HL-60/S4 treated with retinoic acid at 250 ng/mL for 4 days and 3 days (cell line): ENCODE results near the gene RETREG3.
"Not testable (repeated sequence)": the region's sequence is repeated elsewhere in the genome, so short reads cannot be mapped to it uniquely, and the experiment has no call there.

Experiments
- in situ Hi-C: fragments of 300-500 bp; cut with MboI; formaldehyde crosslinking; loops from 2 replicates; pipeline ENCODE4 v1.7.0; 2022; ENCODE audit warnings: low sequenced_read_pairs

RETREG3 gene

DNA sequence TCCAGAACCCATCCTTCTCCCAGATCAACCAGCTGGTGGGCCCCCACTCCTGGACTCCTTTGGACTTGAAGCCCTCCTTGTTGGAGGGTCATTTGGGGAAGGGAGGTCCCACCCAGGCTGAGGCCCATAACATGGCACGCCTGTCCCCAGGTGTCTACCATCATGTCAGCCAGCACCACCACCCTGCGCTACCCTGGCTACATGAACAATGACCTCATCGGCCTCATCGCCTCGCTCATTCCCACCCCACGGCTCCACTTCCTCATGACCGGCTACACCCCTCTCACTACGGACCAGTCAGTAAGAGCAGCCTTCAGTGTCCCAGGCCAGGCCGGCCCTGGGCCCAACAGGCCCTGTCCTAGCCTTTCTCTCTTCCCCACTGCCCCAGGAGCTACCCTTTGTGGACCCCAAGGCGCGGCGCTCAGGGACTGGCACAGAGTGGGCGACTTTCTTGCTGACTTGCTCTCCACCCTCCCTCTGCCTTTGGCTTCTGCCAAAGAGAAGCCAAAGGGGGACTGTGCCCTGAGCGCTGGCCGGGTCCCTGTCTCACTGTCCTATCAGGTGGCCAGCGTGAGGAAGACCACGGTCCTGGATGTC, 4.6 kb upstream of the RETREG3 start:
- in situ Hi-C loops = no loop called here

DNA sequence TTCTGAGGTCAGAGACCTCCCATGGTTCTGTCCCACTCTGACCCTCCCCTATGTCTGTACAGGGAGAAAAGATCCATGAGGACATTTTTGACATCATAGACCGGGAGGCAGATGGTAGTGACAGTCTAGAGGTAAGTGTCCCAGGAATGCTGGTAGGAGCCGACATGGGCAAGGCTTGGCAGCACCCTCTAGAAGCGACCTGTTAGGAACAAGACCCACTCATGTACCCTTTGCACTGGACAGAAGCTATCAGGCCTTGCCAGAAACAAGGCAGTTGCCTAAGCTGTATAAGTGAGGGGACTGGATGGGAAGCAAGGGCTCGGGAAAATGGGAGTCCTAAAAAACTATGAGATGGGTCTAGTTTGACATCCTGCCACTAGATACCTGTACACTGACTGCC, 2.8 kb upstream of the RETREG3 start:
- in situ Hi-C loops = no loop called here

DNA sequence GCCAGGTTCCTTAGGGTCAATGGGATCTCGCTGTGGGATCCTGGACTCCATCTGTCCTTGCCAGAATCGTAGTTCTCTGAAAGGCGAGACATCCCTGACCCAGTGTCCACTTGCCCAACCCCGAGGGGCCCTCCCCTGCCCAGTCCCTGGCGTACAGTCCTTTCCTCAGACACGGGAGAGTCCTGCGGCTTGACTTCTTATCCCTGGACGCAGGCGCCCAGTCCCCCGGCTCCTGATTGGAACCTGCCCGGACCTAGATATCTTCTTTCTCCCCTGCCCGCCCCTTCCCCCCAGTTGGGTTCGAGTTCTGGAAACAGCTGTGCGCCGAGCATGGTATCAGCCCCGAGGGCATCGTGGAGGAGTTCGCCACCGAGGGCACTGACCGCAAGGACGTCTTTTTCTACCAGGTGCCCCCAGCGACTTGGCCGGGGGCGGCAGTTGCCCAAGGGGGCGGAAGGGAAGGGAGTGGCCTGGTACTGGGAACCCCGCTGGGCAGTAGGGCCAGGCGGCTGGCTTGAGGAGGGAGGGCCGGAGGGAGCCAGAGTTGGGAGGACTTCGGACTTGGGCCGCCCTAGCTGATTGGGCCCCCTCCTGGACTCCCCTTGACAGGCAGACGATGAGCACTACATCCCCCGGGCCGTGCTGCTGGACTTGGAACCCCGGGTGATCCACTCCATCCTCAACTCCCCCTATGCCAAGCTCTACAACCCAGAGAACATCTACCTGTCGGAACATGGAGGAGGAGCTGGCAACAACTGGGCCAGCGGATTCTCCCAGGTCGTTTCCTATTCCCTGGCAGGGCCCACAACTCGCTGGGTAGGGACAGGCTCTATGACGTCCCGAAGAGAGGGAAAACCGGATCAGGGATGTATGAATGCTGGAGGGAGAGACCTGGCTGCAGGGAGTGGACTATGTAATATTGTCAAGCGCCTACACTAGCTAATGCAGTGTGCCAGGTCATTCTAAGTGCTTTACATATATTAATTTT, 934 bp upstream of the RETREG3 start:
- in situ Hi-C loops = not testable (repeated sequence)

DNA sequence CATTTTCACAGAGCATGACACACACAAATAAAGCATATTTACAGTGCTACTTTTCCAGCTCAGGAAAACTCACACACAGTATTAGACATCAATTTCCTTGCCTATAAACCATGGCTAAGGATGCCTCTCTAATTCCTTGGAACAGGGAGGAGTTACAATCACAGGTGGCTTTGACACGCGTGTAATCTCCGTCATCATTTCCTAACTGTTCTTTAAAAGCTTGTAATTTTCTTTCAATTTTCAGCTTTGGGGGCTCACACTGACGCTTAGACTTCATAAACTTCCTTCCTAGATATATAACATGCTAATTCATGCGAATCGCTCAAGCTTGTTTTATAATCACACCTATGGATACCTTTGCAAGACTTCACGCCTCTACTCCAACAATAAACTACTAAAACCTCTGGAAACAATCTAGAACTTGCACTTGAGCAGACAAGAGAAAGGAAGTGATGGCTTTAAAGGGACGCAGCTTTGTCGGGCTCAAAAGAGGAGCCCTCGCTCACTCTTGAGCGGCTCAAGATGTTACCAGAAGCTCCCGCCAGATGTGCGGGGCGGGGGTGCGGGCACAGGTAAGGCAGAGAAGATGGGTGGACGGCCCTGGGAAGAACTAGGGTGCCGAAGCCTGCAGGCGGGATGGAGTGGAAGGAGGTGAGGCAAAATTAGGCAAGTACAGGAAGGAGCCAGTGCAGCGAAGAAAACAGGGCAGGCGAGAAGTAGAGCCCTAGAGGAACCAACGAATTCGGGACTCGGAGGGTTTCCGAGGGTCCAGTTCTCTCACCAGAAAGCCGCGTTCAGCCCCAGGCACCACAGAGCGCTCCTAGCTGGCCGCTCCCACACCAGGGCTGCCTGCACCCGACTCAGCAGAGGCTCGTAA, 631 bp downstream of the RETREG3 start:
- in situ Hi-C loops = no loop called here

DNA sequence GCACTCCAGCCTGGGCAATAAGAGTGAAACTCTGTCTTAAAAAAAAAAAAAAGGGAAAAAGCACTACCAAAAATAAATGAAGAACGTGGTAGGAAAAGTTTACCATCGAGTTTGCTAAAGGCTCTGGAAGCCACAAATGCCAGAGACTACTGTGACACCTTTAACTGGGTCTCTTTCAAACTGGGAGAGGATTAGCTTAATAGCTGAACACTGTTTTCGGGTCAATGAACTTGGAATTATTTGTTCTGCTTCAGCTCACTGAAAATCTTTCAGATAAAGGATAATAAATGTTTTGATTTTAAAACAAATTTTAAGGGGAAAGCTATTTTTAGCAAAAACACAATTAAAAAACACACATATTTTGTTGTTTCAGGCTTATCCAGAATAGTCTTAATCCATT, 1.4 kb downstream of the RETREG3 start:
- in situ Hi-C loops = no loop called here

DNA sequence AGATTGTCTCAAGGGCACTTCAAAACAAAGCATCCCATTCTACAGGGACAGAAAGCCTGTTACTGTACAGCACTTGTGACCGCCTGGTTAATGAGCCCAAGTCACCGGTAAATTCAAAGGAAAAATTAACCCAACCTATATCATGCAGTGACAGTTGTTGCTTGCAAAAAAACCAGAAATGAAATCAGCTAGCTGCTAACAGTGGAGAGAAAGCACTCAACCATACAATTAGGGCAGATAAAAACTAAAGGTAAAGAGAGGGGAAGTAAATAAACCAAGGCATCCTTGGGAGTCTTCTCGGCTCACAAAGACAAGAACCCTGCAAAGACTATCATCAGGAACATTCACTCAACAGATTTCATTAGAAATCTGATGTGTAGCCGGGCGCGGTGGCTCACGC, 5.9 kb downstream of the RETREG3 start:
- in situ Hi-C loops = no loop called here

DNA sequence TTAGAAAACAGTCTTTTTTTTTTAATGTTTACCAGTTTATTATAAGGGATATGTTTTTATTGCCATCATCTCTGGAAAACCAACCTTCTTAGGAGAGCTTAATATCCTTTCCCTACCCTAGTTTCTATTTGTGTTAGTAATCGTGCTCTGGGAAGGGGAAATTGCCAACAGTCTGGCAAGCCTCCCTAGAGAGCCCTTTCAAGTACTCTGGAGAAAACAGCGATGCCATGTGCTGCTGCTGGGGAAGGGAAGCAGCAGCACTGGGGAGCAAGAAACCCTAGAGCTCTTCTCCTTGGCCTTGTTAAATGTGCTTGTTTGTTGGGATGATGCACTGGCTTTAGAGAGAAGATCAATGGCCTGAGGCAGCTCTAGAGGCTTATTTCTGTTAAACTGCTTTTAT, 10.3 kb downstream of the RETREG3 start:
- in situ Hi-C loops = no loop called here

DNA sequence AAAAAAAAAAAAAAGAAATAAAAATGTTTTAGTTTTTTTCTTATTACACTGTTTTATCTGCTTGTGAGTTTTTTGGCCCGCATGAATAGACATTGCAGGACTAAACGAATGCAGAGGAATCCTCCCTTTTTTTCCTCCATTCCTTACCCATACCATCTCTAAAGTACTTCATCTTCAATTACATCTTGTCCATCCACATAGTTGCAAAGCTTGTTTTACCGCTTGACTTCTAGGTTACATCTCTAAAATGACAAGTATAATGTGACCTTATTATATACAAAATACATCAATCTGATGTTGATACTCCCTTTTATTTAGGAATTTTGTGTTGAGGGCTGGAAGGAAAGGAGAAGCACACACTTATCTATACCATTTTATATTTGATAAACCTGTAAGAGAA, 12.8 kb downstream of the RETREG3 start:
- in situ Hi-C loops = no loop called here

DNA sequence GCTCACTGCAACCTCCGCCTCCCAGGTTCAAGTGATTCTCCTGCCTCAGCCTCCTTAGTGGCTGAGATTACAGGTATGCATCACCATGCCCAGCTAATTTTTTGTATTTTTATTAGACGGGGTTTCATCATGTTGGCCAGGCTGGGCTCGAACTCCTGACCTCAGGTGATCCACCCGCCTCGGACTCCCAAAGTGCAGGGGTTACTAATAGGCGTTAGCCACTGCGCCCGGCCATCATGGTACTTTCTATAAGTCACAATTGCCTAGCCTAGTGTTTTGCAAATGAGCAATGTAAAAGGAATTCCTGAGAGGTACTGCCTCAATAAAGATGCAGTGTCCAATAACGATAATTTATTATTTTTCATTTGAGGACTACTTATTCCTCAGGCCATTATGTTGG, 17.8 kb downstream of the RETREG3 start:
- in situ Hi-C loops = no loop called here

DNA sequence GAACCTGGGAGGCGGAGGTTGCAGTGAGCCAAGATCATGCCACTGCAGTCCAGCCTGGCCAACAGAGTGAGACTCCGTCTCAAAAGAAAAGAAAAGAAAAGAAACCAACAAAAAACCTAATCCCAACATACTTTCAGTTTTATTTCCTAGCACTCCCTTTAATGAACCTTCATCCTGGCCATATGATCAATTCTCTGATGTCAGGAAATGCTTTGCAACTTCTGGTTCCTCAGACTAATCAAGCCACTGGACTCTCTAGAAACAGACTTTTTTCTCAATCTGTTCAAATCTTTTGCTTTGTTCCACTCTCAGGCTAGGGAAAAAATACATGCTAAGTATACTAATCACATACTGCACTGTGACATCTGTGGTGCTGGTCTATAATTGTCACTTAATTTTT, 18.3 kb downstream of the RETREG3 start:
- in situ Hi-C loops = no loop called here

DNA sequence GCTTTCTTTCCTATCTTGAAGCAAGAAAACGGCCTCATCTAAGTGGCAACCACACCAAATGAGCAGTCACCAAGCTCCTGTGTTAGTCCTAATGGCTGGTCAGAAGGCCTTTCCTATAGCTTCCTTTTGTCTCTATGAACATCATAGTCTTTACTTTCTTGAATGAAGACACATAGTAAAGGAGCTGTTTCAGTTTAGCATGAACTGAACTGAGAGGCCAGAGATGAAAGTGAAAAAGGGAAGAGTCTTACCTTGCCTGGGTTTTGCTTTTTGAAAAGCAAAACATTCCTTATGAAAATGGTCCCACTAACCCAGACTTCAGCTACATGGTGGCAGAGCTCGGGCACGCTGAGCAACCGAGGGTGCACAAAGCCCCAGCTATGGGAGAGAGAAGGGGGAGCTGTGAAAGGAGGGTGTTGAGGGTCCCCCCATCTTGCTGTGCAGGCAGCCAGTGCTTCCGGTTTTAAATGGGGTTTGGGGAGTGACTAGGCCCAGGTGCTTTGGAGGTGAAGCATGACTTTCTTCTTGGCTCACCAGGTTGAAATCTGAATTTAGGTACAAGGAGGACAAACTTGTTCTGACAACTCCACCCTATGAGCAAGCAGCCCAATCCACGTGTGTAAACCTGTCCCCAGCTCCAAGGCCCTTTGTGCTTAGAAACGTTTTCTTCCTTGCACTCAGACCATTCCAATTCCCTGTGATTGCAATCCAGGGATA, 22.5 kb downstream of the RETREG3 start:
- in situ Hi-C loops = no loop called here

DNA sequence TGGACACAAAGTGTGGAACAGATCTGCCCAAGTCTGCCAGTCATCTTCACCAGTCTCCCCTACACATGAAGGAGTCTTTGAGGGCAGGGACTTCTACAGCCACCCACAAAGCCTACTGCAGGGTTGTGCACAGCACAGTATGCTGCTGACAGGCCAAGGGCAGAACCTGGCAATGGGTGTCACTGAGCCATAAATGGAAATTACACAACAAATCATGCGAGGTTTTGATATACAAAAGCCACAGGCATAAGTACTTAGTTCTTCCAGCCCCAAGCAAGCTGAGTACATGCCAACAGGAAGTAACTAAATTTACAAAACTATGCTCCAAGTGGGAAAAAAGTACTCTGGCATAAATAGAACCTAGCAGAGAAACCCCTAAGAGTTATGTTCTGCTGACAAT, 23.8 kb downstream of the RETREG3 start:
- in situ Hi-C loops = no loop called here

DNA sequence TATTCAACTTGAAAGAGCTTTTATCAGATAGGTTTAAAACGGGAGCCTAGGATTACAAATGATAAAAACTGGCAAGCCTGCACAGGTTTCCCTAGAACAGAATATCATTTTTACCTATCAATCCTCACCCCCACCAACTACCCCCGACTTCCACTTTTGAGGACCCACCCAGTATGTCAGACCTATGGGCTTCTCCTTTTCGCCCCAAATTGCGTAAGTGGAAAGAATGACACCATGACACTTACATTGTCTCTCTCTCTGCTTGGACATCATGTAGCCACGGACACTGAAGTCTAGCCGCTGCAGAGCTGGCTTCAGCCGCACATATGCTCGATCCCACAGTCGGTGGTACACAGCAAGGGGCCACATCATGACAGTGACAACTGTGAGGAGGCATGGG, 24.3 kb downstream of the RETREG3 start:
- in situ Hi-C loops = no loop called here

DNA sequence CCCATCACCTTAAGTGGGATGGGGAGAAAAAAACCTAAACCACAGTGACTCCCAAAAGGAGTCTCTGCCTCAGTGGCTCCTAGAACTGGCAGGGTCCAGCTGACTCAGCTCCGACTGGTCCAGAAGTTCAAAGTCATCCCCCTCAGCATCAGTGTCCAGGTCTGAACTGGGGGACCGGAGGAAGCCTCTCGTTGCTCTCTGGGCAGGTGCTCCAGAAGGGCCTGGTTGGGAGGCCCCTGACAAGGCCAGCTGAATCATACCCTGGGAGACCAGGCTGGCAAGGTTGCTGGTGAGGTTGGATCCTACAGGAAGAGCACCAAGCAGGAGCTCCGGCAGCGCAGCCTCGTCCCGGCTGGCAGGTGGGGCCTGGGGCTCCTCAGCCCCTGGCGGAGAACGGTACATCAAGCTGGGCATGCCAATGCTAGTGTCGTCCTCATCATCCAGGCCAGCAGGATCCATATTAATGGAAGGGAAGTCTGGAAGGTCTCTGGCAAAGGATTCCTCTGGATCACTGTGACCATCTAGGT, 27.4 kb downstream of the RETREG3 start:
- in situ Hi-C loops = no loop called here

DNA sequence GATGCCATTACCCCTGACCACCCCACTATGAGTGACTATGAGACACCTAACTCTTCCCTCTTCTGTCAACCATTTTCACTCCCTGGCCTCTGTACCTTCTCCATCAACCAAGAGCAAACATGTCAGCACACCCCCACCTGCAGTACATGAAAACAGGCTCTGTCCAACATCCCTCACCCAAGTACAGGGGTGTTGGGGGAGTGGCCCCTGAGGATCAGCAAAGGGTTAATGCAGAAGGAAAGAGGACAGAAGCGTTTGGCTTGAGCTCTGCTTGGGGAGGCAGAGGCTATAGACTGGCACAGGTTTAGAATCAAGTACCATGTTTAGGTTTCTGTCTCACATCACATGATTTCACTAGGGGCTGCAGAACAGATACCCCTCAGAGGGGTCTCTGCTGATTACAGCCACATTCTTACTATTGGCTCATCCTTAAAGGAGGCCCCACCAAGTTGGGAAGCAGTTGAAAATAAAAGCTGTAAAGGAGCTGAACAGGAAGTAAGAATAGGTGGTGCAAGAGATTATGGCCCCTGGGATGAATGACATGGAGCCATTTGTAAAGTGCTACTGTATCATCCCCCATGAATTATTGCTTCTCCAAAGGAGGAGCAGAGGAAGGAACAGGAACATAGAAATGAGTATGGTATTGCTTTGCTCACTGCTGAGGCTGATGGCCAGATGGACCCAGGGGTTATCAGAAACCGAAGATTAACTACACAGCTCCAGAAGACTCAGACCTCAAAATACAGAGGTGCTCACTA, 29.2 kb downstream of the RETREG3 start:
- in situ Hi-C loops = no loop called here

DNA sequence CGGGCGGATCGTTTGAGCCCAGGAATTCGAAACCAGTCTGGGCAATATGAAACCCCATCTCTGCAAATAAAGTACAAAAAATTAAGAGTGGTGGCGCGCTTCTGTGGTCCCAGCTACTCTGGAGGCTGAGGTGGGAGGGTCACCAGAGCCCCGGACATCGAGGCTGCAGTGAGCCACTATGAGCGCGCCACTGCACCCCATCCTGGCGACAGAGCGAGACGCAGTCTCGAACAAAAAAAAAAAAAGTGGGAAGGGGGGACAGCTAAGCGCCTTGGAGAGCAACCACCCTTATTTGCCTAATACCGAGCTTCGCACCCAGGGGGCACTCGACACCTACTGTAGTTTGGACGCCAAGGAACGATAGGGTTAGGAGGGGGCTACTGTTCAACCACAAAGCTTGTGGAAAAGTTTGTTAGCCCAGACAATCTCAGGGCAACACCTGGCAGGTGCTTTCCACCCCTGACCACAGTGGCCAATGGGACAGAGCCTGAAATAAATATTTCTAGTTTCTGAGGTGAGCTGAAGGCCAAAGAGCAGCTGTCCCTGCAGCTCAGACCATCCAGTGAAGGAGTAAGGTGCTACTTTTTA, 30.8 kb downstream of the RETREG3 start:
- in situ Hi-C loops = no loop called here

DNA sequence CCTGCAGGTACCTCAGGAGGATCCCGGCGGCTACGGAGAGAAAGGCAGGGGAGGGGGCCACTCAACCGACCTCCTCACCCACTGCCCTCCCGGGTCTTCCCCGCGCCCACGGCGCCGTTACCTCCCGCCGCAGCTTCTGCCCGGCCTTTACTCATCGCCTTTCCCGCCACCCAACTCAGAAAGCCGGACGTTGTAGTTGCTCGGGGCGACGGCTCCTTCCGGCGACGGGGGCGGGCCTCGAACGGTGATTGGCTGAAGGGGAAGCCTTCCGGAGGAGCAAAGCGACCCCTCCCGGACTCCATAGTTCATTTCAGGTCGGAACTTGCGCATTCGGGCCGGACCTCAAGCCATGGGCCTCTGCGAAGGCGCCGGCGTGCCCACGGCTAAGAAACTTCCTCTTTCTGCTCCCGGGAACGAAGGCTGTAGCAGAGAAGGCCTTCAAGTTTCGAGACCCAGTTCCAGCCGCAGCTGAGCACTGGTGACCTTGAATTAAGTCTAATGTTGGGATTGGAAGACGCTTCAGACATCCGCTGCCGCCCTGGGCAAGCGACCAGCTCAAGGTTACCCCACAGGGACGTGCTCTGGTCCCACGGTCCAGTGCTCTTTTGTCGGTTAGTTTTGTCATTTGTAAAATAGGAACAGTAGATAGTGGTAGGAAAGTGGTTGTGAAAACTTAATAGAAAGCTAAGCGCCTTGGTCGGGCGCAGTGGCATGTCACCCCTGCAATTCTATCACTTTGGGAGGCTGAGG, 31.5 kb downstream of the RETREG3 start, which contains the start of gene PSMC3IP:
Gene PSMC3IP (minus strand): TSS at position 198 of the 750 bp plus-strand sequence. CDS start 43 bp downstream, at position 155.
- in situ Hi-C loops = no loop called here

DNA sequence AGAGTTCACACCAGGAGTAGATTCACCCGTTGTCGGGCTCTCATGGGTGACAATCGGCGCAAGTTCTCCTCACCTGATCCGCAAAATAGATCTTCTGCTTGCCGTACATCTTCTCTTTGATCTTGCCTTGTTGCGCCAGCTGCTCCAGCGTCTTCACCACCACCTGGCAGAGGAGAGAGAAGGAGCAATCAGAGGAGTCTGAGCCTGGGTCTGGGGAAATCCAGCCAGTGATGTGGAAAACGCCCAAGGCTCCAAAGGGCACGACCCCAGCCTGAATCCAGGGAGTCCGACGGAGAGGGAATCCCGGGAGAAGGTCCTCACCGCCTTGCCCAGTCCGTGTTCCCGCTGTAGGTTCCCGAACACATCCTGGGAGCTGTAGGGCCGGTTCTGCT, 32.0 kb downstream of the RETREG3 start:
- in situ Hi-C loops = no loop called here

DNA sequence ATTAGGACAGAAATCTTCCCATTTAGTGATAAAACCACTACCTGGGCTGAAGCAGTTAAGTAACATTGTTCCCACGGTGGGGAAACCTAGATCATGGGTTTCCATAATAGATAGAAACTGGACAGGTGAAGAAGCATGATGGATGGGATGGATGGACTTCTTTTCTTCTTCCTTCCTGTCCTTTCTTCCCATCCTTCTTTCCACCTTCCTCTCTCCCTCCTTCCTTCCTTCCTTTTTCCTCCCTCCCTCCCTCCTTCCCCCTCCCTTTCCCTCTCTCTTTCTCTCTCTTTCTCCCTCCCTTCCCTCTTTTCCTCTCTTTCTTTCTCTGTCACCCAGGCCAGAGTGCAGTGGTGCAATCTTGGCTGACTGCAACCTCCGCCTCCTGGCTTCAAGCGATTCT, 34.7 kb downstream of the RETREG3 start:
- in situ Hi-C loops = no loop called here
